ENCODE data around the gene SHROOM3.

SHROOM3 gene

DNA sequence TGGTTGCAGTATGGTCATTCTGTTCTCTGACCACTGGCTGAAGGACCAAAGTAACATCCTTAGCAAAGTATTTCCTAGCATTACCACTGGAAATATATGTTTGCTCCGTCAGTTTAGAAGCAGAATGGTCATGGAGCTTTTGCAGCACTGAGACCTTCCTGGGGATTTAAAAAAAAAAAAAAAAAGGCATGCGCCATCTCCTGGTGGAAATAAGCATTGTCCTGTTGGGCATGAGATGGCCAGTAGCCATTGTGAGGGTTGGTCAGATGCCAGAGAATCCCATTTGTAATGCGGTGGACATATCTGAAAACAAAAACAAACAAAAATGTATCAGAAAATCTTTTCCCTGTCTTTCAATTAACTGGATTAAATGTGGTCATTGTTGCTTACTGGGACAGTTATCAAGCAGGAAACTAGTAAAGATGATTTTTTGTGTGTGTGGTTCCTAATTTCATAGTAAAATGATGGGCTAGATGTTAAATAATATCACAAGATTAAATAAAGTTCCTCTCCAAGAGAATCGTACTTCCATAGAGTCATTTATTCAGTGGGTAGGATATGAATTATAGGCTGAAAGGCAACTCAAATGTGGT is 323.4 kb downstream of the SHROOM3 start:
- DNase-seq = no peak

DNA sequence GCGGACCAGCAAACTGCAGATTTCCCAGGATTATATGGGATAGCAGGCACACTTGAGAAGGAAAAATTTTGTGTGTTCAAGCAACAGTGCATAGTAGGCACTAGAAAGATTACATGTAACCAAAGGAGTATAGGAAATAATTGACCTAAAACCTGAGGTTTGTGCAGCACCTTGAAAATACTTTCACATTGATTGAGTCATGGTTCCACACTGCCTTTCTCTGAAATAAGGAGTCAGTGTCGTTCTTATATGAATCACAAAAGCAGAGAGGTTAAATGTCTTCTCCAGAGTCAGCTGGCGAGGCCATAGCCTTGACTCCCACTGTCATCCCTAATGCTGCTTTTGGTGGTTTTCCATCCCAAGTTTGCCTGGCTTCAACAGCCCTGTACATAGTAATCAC is 324.0 kb downstream of the SHROOM3 start:
- no peak for DNase-seq

DNA sequence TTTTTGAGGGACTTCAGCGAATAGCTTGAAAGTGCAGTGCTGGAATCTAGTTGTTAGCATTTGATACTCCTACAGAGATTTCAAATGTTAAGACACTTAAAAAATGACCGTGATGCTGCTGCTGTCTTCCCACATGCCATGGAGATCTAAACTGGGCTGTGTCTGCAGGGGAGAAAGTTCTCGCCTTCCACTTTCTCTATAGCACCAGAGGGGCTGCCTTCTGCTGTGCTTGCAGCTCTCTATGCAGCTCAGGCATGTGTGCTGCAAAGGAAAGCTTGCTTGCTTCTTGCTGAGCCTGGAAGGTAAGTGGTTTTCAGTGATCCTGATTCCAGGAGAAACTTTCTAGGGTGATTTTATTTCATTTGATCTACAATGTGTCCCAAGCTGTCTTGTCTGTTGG is 325.2 kb downstream of the SHROOM3 start:
- DNase-seq = no peak

DNA sequence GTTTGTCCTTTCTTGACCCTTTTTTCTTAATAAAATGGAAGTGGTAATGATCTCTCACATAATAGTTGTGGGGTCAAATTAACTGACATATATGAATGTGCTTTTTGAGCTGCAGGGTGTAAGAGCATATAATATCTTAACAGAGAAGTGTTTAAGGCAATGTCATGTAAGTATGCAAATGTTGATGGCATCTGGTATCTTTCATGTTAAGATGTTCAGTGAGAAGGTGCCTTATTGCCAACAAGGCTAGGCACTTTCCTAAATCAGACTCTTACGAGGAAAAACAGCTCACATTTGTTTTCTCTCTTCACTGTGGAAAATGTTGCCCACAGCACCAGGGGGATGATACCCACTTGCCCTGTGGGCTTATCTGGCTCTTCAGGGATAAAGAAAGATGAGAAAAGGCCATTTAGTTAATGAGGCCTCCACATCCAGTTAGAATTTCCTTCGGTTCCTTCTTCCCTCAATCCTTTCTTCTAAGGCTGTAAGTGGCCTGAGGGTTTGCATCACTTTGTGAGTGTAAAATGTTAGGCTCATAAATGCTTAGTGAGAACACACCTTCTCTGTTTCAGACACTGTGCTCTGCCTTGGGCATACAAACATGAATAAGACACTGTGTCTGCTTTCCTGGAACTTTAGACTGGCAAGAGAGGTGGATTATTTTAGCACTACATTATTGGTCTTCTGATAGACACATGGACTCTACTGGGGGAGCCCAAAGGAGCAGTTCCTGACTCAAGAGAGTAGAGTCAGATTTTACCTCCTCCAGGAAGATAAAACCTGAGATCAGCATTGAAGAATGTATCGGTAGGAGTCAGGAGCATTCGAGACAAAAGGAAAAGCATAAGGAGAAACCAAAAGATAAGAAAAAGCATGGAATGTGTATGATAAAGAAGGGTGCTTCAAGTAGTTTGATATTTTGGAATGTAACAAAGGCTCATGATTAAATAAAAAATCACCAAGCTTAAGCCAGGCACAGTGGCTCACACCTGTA is 327.4 kb downstream of the SHROOM3 start:
- DNase-seq = no peak

DNA sequence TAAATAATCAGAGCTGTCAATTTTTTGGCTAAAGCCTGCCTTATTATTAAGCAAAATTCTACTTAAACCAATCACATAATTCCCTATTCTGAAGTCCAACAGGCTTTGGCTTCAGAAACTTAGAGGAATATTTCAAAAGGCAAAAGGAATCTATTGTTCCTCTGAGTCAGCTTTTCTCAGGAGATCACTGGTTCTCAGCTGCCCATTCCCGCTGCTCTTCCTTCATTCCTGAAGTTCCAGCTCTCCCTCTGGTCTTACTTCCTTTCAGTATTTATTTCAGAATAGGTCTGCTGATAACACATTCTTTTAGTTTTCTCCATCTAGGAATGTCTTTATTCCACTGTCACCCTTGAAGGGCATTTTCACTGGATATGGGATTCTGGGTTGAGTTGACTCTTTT is 329.2 kb downstream of the SHROOM3 start:
- no peak for DNase-seq

DNA sequence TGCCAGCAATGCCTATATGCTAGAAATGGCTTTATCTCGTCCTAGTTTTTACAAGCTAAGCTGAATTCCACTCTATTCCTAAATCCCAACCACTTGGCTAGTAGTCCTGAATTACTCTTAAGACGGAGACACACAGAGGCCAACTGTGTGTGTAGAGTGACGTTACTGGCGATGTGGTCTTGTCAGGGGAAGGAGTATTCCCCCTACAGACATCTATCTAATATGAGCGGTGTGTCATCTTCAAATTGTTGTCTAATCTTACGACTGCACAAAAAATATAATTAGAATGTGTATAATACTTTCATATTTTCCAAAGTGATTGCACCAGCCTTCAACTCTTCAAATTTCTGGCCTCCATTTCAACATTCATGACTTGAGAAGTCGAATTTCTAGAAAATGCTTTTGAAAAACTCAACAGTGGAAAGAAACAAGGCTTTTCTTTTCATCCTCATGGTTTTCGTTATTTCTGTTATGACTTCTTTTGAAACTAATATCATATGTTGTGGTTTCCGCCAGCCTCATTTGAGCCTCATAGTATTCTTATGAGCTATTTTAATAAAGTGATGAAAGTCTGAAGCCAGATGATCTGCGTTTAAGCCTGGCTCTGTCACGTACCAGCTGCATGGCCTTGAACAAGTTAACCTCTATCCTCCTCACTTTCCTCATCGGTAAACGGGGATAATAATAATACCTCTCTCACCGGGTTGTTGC is 330.6 kb downstream of the SHROOM3 start:
- DNase-seq = no peak

DNA sequence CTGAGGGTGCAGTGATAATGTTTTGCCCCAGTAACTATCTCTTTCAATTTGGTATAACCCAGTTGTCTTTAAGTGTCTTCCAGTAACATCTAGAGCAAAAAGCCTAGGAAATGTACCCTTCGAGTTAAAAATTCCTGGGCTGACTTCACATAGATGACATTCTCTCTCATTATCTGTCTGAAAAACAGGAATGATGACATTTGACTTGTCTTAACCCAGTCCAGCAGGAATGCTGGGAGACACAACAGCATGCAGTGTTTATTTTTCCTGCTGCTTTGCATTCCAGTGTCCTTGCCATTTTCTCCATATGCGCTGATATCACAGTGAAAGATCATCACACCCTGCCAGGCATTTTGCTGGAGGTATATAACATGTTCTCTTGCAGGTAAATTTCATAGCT is 333.0 kb downstream of the SHROOM3 start:
- DNase-seq = no peak

DNA sequence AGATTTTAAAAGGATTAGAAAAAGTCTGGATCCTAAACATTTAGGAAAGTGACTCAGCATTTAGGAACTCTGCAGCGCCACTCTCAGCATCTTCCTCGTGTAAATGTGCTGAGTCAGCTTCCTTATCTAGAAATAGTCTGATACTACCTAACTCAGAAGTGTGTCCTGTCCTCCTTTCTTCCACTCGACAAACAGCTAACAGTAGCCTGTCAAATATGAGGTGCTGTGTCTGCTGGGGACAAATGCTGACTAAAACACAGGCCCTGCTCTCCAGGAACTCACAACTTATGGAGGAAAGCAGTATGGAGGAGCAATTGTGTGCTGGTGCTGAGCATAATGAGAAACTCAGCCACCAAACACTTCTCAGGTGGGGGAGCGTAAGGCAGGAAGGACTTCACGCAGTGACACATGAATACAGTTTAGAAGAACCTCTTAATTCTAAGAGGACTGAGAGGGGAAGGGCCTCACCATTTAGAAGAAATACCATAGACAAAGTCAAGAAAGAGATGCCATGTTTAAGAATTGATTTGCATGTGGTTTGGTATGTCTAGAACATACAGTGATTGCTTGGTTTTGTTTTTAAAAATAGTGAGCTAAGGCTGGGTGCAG is 337.6 kb downstream of the SHROOM3 start:
- no peak for DNase-seq

DNA sequence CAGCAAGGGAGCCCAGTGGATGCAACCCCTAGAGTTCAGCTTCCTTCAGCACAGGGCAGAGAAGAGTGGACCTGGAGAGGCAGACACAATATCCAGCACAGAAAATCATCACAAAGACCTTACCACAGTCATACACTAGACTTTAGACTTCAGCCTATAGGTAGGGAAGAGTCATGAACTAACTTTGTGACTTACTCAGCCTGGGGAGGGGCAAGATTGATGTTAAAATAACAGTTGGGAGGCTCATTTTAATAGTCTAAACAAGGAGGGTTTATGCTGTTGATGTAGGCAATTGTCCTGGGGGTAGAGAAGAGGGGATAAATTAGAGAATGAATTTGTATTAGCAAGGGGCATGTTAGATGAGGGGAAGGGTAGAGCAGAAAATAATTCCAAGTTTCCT is 338.7 kb downstream of the SHROOM3 start:
- DNase-seq = no peak

DNA sequence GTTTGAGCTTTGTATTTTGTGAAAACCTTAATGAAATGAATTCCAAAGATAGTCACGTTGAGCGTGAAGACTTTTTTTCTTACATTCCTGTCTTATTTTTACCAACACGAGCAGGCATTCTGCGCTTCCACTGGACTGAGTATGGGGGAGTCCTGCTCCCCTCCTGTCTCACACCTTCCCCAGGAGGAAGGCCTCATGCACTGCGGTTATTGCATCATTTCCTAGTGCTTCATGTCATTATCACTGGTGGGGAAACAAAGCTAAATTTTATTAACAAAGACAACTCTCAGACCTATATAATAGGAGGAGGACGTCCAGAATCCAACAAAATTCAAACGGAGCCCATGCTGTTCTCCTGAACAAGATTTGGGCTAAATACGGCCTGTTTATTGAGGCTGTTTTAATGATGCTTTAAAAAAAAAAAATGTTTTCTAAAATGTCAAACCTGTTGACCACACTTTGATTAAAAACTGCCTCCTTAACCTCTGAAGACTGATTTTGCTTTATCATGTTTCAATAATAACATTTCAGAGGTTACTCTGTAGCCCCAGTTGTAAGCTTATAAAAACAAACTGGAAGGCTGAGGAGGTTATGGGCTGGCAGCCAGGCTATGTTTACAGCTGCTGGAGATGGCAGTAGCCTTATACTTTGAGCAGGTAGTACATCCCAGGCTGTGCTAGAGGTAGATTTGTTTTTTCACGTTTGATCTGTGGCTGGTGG is 344.9 kb downstream of the SHROOM3 start:
- DNase-seq = no peak

DNA sequence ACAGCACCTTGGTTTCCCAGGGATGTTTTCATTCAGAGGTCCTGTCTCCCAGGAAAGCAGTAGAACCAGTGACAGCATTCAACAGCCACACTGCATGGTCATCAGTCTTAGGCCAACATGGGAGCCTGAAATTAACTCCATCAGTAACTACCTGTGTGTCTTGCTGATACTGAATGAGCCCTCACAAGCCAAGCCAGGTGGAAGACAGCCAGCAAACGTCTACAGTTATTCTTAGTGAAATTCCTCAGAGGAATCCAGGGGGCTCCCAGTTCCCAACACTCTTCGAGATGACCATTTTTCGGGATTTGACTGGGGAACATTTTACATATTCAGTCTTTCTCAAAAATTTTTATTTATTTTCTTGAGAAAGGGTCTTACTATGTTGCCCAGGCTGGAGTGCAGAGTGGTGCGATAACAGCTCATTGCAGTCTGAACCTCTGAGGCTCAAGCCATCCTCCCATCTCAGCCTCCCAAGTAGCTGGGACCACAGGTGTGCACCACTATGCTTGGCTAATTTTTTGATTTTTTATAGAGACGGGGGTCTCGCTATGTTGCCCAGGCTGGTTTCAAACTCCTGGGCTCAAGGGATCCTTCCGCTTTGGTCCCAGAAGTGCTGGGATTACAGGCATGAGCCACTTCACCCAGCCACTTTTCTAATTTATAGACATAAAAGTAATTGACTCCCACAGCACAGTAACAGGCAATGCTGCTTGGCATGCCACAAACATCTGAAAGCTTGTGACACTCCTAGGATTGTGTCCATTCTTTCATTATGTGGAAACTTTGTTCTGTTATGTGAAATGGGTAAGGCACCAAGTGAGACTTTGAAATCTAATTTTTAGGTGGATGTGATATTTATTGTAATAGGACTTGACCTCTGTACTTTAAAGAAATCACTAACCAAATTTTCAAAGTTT is 346.0 kb downstream of the SHROOM3 start:
- no peak for DNase-seq

DNA sequence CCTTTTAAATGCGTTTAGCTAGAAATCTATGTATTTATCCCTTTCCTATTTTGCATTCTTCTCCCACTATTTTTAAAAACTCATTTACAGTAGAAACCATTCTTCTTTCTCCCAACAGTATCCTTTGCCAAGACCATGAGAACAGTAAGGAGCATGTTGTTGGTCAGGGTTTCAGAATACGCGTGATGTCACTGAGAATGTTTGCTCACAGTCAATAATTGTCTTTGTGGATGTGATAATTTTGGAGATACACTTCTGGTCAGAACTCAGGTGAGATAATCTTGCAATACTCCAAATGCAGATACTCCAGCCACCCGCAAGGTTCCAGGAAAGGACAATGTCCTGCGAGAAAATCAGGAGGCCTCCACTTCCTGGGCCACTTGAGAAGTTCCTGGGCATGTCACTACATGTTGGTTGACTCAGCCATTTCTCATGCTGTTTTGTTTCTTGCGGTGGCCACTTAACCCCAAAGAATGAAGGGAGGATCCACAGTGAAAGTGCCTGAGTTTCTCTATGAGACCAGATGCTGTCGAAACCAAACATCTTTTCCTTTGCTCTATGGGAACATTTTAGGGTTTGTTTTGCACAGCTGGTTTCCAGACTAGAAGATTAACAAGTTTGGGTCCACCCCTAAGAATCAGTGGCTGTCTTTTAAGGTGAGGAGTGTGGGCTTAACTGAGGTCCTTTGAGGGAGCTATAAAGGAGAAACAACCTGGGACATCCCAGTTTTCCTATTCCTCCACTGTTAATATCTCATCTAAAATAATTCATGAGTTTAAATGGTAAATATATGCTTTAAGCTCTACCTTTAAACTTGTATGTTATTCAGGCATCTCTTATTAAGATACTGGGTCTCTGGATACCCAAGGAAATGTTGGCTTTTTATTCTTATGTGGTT is 346.9 kb downstream of the SHROOM3 start:
- DNase-seq = no peak

DNA sequence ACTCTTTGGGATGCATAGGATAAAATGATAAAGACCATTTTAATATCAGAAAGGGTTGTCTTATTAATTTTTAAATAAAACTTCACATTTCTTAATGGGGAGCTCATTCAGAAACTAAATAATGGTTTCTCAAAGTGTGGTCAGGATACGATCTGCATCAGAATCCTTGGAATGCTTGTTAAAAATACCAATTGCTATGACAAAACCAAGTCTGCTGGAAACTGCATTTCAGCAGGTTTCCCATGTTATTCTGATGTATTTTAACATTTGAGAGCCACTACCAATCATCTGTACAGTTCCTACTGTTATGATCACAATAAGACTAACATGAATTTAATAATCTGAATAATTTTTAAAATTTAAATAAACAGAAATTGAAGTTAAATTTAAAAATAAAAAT is 347.8 kb downstream of the SHROOM3 start:
- DNase-seq = no peak

DNA sequence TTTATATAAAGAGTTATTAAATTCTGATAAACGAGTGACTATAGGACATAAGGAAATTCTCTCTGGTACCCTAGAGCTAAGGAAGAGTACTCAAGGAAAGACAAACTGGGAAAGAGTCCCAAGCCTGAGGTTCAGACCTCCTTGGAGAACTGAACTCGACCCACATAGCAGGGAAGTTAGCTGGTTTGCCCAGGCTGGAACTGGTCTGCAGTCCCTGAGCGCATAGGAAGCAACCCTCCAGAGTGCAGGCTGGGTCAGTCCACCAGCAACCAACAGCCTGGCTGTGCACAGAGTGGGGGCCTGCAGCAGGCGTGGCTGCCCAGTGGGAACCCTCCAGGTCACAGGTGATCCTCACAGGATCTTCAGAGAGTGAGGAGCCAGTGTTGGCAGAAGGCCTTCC is 348.8 kb downstream of the SHROOM3 start:
- DNase-seq = no peak

DNA sequence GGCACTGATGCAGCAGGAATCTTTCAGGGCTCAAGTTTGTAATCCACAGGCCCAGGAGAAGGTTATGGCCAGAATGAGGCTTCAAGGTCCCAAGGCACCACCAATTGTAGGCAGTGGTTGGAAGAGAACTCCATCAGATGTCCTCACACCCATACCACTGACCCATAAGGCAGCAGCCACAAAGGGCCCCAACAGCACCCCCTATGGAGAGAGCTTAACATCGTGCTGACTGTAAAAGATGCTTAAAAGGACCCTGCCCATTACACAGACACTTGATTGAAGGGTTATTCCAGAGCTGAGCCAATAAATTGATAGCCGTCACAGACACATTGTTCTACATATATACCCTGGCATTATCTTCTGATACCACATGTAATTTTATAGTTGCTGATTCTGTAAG is 349.2 kb downstream of the SHROOM3 start:
- no peak for DNase-seq

DNA sequence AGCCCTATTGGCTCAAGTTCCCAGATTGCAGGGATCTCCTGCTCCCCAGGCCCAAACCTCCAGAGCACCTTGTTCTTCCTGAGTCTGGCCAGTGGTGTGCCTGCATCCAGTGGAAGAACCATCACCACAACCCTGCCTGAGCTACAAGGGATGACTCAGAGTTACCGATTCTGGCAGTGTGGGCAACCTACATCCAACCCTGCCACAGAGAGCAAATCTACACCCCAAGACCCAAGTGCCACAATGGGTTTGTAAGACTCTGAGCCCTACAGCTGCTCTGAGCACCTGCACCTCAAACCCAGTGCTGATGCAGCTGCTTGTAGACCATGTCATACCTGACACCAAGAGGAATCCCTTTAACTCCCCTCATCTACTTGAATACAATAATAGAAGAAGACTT is 352.9 kb downstream of the SHROOM3 start:
- DNase-seq = no peak

DNA sequence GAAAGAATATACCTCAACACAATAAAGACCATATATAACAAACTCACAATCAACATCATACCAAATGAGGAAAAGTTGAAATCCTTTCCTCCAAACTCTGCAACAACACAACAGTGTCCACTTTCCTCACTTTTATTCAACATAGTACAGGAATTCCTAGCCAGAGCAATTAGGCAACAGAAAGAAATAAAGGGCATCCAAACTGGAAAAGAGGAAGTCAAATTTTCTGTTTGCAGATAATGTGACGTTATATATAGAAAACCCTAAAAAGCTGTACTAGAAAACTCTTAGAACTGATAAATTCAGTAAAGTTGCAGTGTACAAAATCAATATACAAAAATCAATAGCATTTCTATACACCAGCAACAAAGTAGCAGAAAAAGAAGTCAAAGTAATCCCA is 355.3 kb downstream of the SHROOM3 start:
- DNase-seq = no peak

DNA sequence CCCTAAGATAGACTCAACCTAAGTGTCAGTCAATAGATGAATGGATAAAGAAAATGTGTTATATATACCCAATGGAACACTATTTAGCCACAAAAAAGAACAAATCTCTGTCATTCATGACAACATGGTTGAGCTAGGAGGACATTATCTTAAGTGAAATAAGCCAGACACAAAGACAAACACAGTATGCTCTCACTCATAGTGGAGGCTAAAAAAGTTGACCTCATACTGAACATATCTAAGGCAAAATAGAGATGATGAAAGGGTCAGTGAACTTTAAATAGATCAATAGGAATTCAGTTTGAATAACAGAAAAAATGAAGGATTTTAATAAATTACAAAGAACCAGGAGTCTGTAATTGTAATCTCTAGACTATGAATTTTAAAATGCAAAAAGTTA is 356.4 kb downstream of the SHROOM3 start:
- no peak for DNase-seq

DNA sequence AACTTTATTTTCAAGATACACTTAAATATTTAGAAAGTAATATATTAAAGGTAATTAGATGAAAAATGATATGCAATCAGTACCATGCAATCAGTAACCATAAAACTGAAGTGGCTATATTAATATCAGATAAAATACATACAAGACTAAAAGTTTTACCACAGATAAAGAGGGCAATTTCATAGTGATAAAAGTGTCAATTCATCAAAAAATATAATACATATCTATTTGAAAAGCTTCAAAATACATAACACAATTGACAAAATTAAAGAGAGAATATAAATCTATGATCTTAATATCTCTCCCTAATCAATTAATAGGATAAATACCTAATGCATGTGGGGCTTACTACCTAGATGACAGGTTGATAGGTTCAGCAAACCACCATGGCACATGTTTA is 357.4 kb downstream of the SHROOM3 start:
- DNase-seq = no peak

DNA sequence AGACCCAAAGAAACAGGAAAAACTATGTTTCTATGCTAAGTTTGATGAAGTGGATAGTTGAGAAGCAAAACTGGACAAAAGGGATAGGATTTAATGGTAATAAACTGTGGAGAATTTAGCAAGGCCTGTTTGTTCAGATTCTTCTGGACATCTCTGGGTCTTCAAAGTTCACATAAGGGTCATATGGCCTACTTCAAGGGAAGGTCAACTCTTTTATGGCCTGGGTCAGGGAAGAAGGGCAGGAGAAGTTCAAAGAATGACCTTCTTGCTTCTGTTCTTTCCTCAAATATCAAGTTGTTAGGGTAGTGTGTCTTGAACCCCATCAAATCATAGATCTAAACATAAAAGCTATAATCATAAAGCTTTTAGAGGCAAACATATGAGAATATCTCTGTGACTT is 360.2 kb downstream of the SHROOM3 start:
- no peak for DNase-seq

DNA sequence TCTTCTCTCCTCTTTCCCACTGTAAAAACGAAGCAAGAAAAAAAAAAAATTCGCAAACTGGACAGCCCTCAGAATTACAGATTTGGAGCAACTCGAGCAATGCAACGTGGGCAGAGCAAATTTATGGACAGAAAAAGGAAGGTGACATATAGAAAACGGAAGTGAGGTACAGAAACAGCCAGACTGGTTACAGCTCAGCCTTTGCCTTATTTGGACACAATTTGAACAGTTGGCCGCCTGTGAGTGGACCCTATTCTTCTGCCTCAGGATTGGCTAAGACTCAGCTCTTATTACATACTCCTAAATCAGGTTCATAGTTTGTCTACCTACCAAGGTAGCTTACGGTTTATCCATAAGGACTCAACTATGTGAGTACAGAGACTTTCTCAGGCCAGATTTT is 364.1 kb downstream of the SHROOM3 start:
- DNase-seq = no peak
